T-helper 1 cell treated with Interleukin-12 subunit alpha and Interleukin-12 subunit beta and Interleukin-4 antibody, amounts not matched to agents 30 μg/mL and 1 μg/mL, for 36 hours (primary cell): ENCODE results near the gene IMP4.

Experiments used
- H3K27ac Mint-ChIP-seq: one replicate; pipeline ENCODE4 v1.8.0; 2021; ENCODE audit warnings: mild to moderate bottlenecking, mixed read lengths
- H3K27me3 Mint-ChIP-seq: one replicate; pipeline ENCODE4 v1.8.0; 2021; ENCODE audit warnings: low read depth, mixed read lengths
- H3K36me3 Mint-ChIP-seq: one replicate; pipeline ENCODE4 v1.8.0; 2021; ENCODE audit warnings: low read depth, mixed read lengths
- H3K4me1 Mint-ChIP-seq: one replicate; pipeline ENCODE4 v1.8.0; 2021; ENCODE audit warnings: low read depth, mixed read lengths
- H3K4me3 Mint-ChIP-seq: one replicate; pipeline ENCODE4 v1.8.0; 2021; ENCODE audit warnings: mild to moderate bottlenecking, moderate library complexity, mixed read lengths
- H3K9me3 Mint-ChIP-seq: one replicate; pipeline ENCODE4 v1.8.0; 2021; ENCODE audit warnings: mixed read lengths

Gene IMP4

GRCh38 chr2:130387804-130388203 lies 45.1 kb downstream of the IMP4 start:
- peaks cover 3% of the 10 kb centered on the region for H3K27me3 Mint-ChIP-seq
- peaks cover 8% of the 10 kb centered on the region for H3K36me3 Mint-ChIP-seq
- H3K4me1 Mint-ChIP-seq = peaks cover 14% of the 10 kb centered on the region
- H3K9me3 Mint-ChIP-seq = no peaks in the 10 kb centered on the region
- no peak overlapping the region for H3K27ac Mint-ChIP-seq
- H3K4me3 Mint-ChIP-seq = no peak overlapping the region

- Mint-ChIP-seq H3K27me3 (peaks cover 3% of the 10 kb centered on the region), H3K36me3 (peaks cover 6% of the 10 kb centered on the region), H3K4me3 (no peak overlapping the region), H3K9me3 (no peaks in the 10 kb centered on the region), H3K27ac (no peak overlapping the region), H3K4me1 (peaks cover 14% of the 10 kb centered on the region)
Observed at GRCh38 chr2:130388221-130388907, 45.7 kb downstream of the IMP4 start.

GRCh38 chr2:130389358-130389757 lies 46.7 kb downstream of the IMP4 start:
- H3K27ac Mint-ChIP-seq = no peak overlapping the region
- no peak overlapping the region for H3K4me3 Mint-ChIP-seq
- no peaks in the 10 kb centered on the region for H3K9me3 Mint-ChIP-seq
- H3K4me1 Mint-ChIP-seq = peaks cover 14% of the 10 kb centered on the region
- H3K27me3 Mint-ChIP-seq = peaks cover 3% of the 10 kb centered on the region
- peaks cover 9% of the 10 kb centered on the region for H3K36me3 Mint-ChIP-seq

GRCh38 chr2:130389783-130390182 lies 47.1 kb downstream of the IMP4 start:
- Mint-ChIP-seq H3K4me1 (peaks cover 14% of the 10 kb centered on the region), H3K27me3 (peaks cover 3% of the 10 kb centered on the region), H3K4me3 (no peak overlapping the region), H3K36me3 (peaks cover 9% of the 10 kb centered on the region), H3K9me3 (no peaks in the 10 kb centered on the region), H3K27ac (no peak overlapping the region)

- Mint-ChIP-seq H3K9me3 (no peaks in the 10 kb centered on the region), H3K27me3 (peaks cover 3% of the 10 kb centered on the region), H3K4me1 (peaks cover 14% of the 10 kb centered on the region), H3K36me3 (peaks cover 9% of the 10 kb centered on the region), H3K4me3 (peak overlapping the region; percentile 91), H3K27ac (peak overlapping the region; percentile 79)
Observed at GRCh38 chr2:130390460-130391057, 47.9 kb downstream of the IMP4 start.

GRCh38 chr2:130391058-130391871 lies 48.6 kb downstream of the IMP4 start:
- Mint-ChIP-seq H3K27ac (peak overlapping the region; percentile 79), H3K4me1 (peaks cover 14% of the 10 kb centered on the region), H3K27me3 (peaks cover 10% of the 10 kb centered on the region)

GRCh38 chr2:130391872-130392670 lies 49.4 kb downstream of the IMP4 start:
- H3K4me1 Mint-ChIP-seq = peaks cover 14% of the 10 kb centered on the region
- no peak overlapping the region for H3K27ac Mint-ChIP-seq
- H3K27me3 Mint-ChIP-seq = peaks cover 15% of the 10 kb centered on the region
- H3K4me3 Mint-ChIP-seq = peak overlapping the region; percentile 91
- H3K9me3 Mint-ChIP-seq = no peaks in the 10 kb centered on the region
- H3K36me3 Mint-ChIP-seq = peaks cover 9% of the 10 kb centered on the region

More at GRCh38 chr2:130391058-130391871, 48.6 kb downstream of the IMP4 start:
- peak overlapping the region; percentile 91 for H3K4me3 Mint-ChIP-seq
- no peaks in the 10 kb centered on the region for H3K9me3 Mint-ChIP-seq
- H3K36me3 Mint-ChIP-seq = peaks cover 9% of the 10 kb centered on the region

- Mint-ChIP-seq H3K4me1 (peaks cover 11% of the 10 kb centered on the region), H3K4me3 (peak overlapping the region; percentile 18), H3K27me3 (peaks cover 22% of the 10 kb centered on the region), H3K9me3 (no peaks in the 10 kb centered on the region), H3K27ac (no peak overlapping the region), H3K36me3 (peaks cover 9% of the 10 kb centered on the region)
Observed at GRCh38 chr2:130393318-130393910, 50.7 kb downstream of the IMP4 start.
